Liver (tissue), 9 donors: ENCODE measurements around the gene ENTPD8. TPM values are rescaled to one million over a fixed set of nuclear protein-coding genes. Genes with fewer than 3 reads are reported as not detected.

Experiments
- DNase-seq: peaks from one replicate; pipeline ENCODE4 v3.0.0-alpha.2; 2017; ENCODE audit warnings: low spot score
- H3K27ac ChIP-seq, 2 donors: one replicate each; pipeline ENCODE4 v1.7.0; 2013; ENCODE audit warnings: inconsistent platforms in 2 of 2, low read length in 2 of 2, control low read depth in 1 of 2, low read depth in 1 of 2, mild to moderate bottlenecking in 1 of 2
- H3K27me3 ChIP-seq, 4 donors: one replicate each; pipeline versions ENCODE4 v1.6.1 to v1.7.0; 2013; ENCODE audit warnings: low read length in 3 of 4, inconsistent platforms in 1 of 4, mild to moderate bottlenecking in 1 of 4, moderate library complexity in 1 of 4; ENCODE audit not compliant: control insufficient read depth in 4 of 4, insufficient read depth in 4 of 4
- H3K36me3 ChIP-seq, 4 donors: one replicate each; pipeline versions ENCODE4 v1.6.1 to v1.7.0; 2013; ENCODE audit warnings: low read length in 3 of 4, mild to moderate bottlenecking in 3 of 4, low read depth in 1 of 4, moderate library complexity in 1 of 4; ENCODE audit not compliant: control insufficient read depth in 4 of 4, insufficient read depth in 3 of 4
- H3K4me1 ChIP-seq, 4 donors: one replicate each; pipeline versions ENCODE4 v1.6.1 to v1.7.0; 2013; ENCODE audit warnings: low read length in 3 of 4, mild to moderate bottlenecking in 3 of 4, moderate library complexity in 1 of 4; ENCODE audit not compliant: control insufficient read depth in 4 of 4, insufficient read depth in 4 of 4
- H3K4me3 ChIP-seq, 3 donors: one replicate each; pipeline versions ENCODE4 v1.6.1 to v1.7.0; 2013; ENCODE audit warnings: low read length in 3 of 3, control low read depth in 1 of 3, low read depth in 1 of 3, mild to moderate bottlenecking in 1 of 3
- H3K9ac ChIP-seq, 2 donors: one replicate each; pipeline ENCODE4 v1.7.0; 2013; ENCODE audit warnings: low read length in 2 of 2, mild to moderate bottlenecking in 2 of 2, moderate library complexity in 2 of 2, control low read depth in 1 of 2, low read depth in 1 of 2
- H3K9me3 ChIP-seq, 4 donors: one replicate each; pipeline versions ENCODE4 v1.6.1 to v1.7.0; 2013; ENCODE audit warnings: low read length in 3 of 4; ENCODE audit not compliant: control insufficient read depth in 4 of 4
- ATF3 ChIP-seq: IDR thresholded peaks from 2 replicates; pipeline ENCODE4 v1.6.1; 2016; ENCODE audit warnings: antibody characterized with exemption
- CTCF ChIP-seq: fragments of 150-350 bp; IDR thresholded peaks from 2 replicates; pipeline ENCODE4 v1.5.1; 2017; ENCODE audit warnings: improper control_type of control experiment, low read depth, low read length; ENCODE audit not compliant: missing input control
- FOXA1 ChIP-seq: IDR thresholded peaks from 2 replicates; pipeline ENCODE4 v1.6.1; 2016; ENCODE audit warnings: antibody characterized with exemption
- FOXA2 ChIP-seq: IDR thresholded peaks from 2 replicates; pipeline ENCODE4 v1.6.1; 2016; ENCODE audit warnings: antibody characterized with exemption
- GABPA ChIP-seq, 2 donors: IDR thresholded peaks in 1 of 2; conservative IDR thresholded peaks in 1 of 2; 2 replicates each; pipeline ENCODE4 v1.6.1; 2016; ENCODE audit warnings: antibody characterized with exemption in 2 of 2, mild to moderate bottlenecking in 1 of 2, moderate library complexity in 1 of 2
- HNF4G ChIP-seq: IDR thresholded peaks from 2 replicates; pipeline ENCODE4 v1.6.1; 2016; ENCODE audit warnings: antibody characterized with exemption
- JUND ChIP-seq, 2 donors: IDR thresholded peaks; 2 replicates each; pipeline ENCODE4 v1.6.1; 2016; ENCODE audit warnings: antibody characterized with exemption in 2 of 2
- MAX ChIP-seq: IDR thresholded peaks from 2 replicates; pipeline ENCODE4 v1.6.1; 2016; ENCODE audit warnings: antibody characterized with exemption
- NR2F2 ChIP-seq: IDR thresholded peaks from 2 replicates; pipeline ENCODE4 v1.6.1; 2016; ENCODE audit warnings: antibody characterized with exemption
- RAD21 ChIP-seq, 2 donors: IDR thresholded peaks; 2 replicates each; pipeline ENCODE4 v1.6.1; 2016; ENCODE audit warnings: antibody characterized with exemption in 2 of 2, mild to moderate bottlenecking in 2 of 2
- RXRA ChIP-seq, 2 donors: IDR thresholded peaks; 2 replicates each; pipeline ENCODE4 v1.6.1; 2017 to 2018; ENCODE audit warnings: antibody characterized with exemption in 2 of 2, mild to moderate bottlenecking in 1 of 2
- SP1 ChIP-seq: IDR thresholded peaks from 2 replicates; pipeline ENCODE4 v1.6.1; 2018; ENCODE audit warnings: antibody characterized with exemption, mild to moderate bottlenecking
- TAF1 ChIP-seq: conservative IDR thresholded peaks from 2 replicates; pipeline ENCODE4 v1.6.1; 2016; ENCODE audit warnings: antibody characterized with exemption, mild to moderate bottlenecking
- YY1 ChIP-seq: IDR thresholded peaks from 2 replicates; pipeline ENCODE4 v1.6.1; 2016; ENCODE audit warnings: antibody characterized with exemption, mild to moderate bottlenecking
- ZBTB33 ChIP-seq: IDR thresholded peaks from 2 replicates; pipeline ENCODE4 v1.6.1; 2016; ENCODE audit warnings: antibody characterized with exemption
- WGBS: extraction: QIAGEN DNeasy Blood & Tissue Kit; methylation state at CpG from one replicate; pipeline ENCODE4 v1.1.7; 2013; 5-methylcytosine and 5-hydroxymethylcytosine counted together
- polyA plus RNA-seq, 2 donors: library from polyadenylated mRNA; stranded (reverse) in 1 of 2; unstranded in 1 of 2; fragments of 200-250 nt in 1 of 2; fragments of >200 nt in 1 of 2; fragmentation: Nextera tagmentation in 1 of 2; extraction: Ambion mirVana in 1 of 2; gene quantifications; one replicate each; pipeline versions ENCODE4 v1.2.1 to v1.2.3, GENCODE V29; 2013 to 2015
- total RNA-seq, 2 donors: library from RNA; depleted of rRNA; stranded (reverse); fragments of >200 nt; gene quantifications; one replicate each; pipeline ENCODE4 v1.2.3, GENCODE V29; 2014
- donor health status: healthy.
- donor health status: healthy.
- donor health status: healthy.
- donor health status: healthy.
- donor health status: healthy.

The ENTPD8 gene
- total and polyA plus RNA-seq, 4 donors = 1.6 to 6.2 (median 4.9) TPM

- WGBS = 82% methylated on average over 40 of the region's 40 CpGs
- H3K9ac ChIP-seq = no peak overlapping the region
- TF ChIP-seq JUND (IDR thresholded peaks at IDR 0.05) = no peak
- no peak for TF ChIP-seq RXRA (IDR thresholded peaks at IDR 0.05)
- no peak for TF ChIP-seq CTCF
- no peak for TF ChIP-seq SP1
- TF ChIP-seq ATF3 = no peak
- TF ChIP-seq NR2F2 = no peak
- no peak for TF ChIP-seq TAF1
- no peak for TF ChIP-seq FOXA2
- H3K4me1 ChIP-seq = peaks cover 3 to 7% (median 5%) of the 10 kb centered on the region in 4 donors
- H3K27me3 ChIP-seq = no peaks in the 10 kb centered on the region
- no peaks in the 10 kb centered on the region for H3K36me3 ChIP-seq
- DNase-seq = no peak
- no peak overlapping the region for H3K4me3 ChIP-seq
- no peaks in the 10 kb centered on the region for H3K9me3 ChIP-seq
- H3K27ac ChIP-seq = no peak overlapping the region
Observed at GRCh38 chr9:137437691-137438590, 3.2 kb downstream of the ENTPD8 start.

- TF ChIP-seq GABPA (IDR thresholded peaks at IDR 0.05 in 1 of 2, conservative IDR thresholded peaks at IDR 0.05 in 1 of 2) = no peak
- TF ChIP-seq SP1 = no peak
- TF ChIP-seq YY1 = no peak
- TF ChIP-seq HNF4G = no peak
- TF ChIP-seq ZBTB33 = no peak
- no peak for TF ChIP-seq FOXA1
- TF ChIP-seq MAX = no peak
- TF ChIP-seq RAD21 (IDR thresholded peaks at IDR 0.05) = no peak
- no peaks in the 10 kb centered on the region for H3K27me3 ChIP-seq
- 80% methylated on average over 24 of the region's 24 CpGs for WGBS
- H3K36me3 ChIP-seq = no peaks in the 10 kb centered on the region
- no peaks in the 10 kb centered on the region for H3K9me3 ChIP-seq
- no peak overlapping the region for H3K4me3 ChIP-seq
- DNase-seq = no peak
- H3K27ac ChIP-seq = no peak overlapping the region
- H3K9ac ChIP-seq = no peak overlapping the region
- H3K4me1 ChIP-seq = peaks cover 2 to 7% (median 2%) of the 10 kb centered on the region in 4 donors
Observed at GRCh38 chr9:137436761-137437600, 4.2 kb downstream of the ENTPD8 start.
